ENCODE results near the gene ARHGAP9.
A peak's percentile ranks its signal among the peaks of the same experiment; 100 is the strongest.
"Not testable (repeated sequence)": the region's sequence is repeated elsewhere in the genome, so short reads cannot be mapped to it uniquely, and the experiment has no call there.

Gene ARHGAP9

DNA sequence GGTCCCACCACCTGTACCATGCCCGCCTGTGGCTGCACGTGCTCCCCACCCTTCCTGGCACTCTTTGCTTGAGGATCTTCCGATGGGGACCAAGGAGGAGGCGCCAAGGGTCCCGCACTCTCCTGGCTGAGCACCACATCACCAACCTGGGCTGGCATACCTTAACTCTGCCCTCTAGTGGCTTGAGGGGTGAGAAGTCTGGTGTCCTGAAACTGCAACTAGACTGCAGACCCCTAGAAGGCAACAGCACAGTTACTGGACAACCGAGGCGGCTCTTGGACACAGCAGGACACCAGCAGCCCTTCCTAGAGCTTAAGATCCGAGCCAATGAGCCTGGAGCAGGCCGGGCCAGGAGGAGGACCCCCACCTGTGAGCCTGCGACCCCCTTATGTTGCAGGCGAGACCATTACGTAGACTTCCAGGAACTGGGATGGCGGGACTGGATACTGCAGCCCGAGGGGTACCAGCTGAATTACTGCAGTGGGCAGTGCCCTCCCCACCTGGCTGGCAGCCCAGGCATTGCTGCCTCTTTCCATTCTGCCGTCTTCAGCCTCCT, 23.4 kb downstream of the ARHGAP9 start:
- DNase-seq, result no peak

DNA sequence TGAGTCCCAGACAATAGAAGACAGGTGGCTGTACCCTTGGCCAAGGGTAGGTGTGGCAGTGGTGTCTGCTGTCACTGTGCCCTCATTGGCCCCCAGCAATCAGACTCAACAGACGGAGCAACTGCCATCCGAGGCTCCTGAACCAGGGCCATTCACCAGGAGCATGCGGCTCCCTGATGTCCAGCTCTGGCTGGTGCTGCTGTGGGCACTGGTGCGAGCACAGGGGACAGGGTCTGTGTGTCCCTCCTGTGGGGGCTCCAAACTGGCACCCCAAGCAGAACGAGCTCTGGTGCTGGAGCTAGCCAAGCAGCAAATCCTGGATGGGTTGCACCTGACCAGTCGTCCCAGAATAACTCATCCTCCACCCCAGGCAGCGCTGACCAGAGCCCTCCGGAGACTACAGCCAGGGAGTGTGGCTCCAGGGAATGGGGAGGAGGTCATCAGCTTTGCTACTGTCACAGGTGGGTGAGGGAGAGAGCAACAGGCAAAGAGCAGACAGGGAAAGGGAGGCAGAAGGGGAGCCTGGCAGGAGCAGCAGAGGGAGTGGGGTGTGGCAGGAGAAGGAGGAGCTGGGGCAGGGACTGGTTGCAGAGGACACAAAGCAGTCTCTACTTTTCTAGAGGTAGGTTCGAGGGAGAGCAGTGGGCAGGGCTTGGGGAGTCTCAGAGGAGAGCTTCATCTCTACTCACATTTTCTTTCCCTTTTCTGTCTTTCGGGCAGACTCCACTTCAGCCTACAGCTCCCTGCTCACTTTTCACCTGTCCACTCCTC, 24.1 kb downstream of the ARHGAP9 start:
- DNase-seq, result no peak

DNA sequence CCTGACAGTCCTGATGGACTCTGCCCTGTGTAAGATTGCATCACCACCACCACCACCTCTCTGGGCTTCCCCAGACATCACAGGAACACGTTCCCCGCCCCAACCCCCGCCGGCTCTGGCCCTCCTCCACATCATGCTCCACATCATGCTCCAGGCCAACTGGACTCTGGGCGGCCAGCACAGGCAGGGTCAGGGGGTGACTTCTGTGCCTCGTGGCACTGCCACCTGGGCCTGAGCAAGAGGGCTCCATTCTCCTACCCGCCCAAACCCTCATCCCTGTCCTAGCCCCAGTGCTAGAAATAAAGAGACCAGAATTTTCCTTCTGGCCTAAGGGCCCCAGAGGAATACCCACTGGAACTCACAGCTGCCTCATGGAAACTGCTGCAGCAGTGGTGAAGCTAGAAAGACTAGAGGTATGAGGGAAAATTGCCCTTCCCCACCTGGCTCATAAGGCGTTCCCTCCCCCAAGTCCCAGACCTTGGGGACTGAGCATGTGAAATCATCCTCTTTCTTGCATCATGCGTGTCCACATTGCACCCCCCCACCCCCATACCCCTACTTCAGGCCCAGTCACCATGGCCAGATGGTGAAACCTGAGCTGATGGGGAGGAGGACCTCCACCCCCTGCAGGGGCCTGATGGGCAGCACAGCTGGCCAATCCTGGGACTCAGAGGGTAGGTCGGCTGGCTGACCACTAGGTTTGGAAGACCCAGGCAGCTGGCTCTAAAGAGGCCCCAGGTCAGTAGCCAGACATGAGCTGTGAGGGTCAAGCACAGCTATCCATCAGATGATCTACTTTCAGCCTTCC, 24.9 kb downstream of the ARHGAP9 start, which contains the start of gene INHBE:
TSS of gene INHBE (plus strand) at position 742 of the 808 bp plus-strand sequence. CDS start 230 bp downstream, outside the sequence.
- DNase-seq, result no peak

GRCh38 chr12:57454213-57454565, 25.5 kb downstream of the ARHGAP9 start:
- no peak for DNase-seq

- peak; percentile 58 for DNase-seq
Measured at GRCh38 chr12:57452937-57453509, 26.6 kb downstream of the ARHGAP9 start.

DNA sequence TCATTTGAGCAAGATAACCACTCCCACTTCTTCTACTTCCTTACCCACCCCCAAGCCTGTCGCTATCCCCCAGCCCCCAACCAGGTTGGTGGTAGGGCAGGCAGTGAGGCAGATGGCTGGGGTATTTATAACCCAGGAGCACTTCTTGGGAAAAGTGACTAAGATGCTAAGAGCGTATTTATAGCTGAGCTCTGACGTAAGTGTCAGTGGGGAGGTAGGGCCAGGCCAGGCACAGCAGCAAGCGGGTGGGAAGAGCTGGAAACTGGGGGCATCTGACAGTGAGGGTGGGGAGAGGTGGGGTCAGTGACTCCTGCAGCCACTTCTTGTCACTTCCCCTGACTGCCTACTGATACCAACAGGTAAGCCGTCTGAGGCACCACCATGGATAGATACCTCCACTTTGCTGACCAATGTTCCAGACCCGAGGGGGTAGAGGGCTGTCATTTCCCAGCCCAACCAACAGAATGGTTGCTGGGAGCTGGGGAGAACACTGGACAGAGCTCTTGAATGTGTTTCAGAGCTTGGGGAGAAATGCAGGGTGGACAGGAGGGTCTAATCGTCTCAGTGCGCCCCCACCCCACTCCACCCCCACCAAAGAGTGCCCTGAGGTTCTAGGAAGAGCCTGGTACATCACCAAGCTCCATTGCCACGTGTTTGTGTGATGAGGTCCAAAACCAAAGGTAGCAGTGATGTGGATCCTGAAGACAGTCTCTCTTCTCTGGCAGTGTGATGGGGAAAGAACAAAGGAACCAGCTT, 27.3 kb downstream of the ARHGAP9 start:
- no peak for DNase-seq

DNA sequence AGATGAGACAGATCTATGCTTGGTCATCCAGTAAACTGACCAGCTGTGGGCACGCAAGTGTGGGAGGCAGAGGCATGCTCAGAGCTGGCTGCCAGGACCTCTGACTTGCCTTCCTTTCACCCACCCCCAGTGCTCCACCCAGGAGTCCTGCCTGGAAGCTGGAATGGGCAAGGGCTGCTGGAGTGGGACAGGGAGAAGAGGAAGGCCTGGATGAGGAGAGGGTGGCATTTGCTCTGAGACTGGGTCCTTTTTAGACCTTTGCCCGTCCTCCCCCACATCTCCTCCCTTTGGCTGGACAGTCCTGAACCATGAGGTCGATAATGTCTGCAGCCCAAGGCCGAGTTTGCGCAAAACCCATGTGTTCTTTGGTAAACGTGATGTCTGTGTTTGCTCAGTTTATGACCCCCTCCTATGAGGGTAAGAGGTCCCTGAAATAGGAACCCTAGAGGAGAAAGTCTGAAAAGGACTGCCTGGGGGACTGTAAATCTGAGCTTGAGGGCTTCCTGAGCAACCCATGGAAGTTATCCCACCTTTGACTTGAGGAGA, 28.4 kb downstream of the ARHGAP9 start:
- DNase-seq, result no peak

GRCh38 chr12:57450057-57450456, 29.6 kb downstream of the ARHGAP9 start:
- no peak for DNase-seq

DNA sequence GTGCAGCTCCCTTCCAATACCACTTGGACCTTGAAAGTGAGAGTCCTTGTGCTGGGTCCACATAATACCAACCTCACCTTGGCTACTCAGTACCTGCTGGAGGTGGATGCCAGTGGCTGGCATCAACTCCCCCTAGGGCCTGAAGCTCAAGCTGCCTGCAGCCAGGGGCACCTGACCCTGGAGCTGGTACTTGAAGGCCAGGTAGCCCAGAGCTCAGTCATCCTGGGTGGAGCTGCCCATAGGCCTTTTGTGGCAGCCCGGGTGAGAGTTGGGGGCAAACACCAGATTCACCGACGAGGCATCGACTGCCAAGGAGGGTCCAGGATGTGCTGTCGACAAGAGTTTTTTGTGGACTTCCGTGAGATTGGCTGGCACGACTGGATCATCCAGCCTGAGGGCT, 30.3 kb downstream of the ARHGAP9 start:
- no peak for DNase-seq

DNA sequence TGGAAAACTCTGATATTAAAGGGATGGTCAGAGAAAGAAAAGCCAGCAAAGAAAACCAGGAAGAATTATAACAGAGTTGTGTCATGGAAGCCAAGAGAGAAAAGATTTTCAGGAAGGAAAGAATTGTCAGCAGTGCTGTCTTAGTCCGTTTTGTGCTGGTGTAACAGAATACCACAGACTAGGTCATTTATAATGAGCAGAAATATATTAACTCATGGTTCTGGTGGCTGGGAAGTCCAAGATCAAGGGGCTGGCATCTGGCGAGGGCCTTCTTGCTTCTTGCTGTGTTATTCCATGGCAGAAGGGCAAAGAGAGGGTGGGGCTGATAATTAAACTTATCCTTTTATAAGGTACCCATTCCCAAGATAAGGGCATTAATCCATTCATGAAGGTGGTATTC, 31.0 kb downstream of the ARHGAP9 start:
- DNase-seq, result no peak

DNA sequence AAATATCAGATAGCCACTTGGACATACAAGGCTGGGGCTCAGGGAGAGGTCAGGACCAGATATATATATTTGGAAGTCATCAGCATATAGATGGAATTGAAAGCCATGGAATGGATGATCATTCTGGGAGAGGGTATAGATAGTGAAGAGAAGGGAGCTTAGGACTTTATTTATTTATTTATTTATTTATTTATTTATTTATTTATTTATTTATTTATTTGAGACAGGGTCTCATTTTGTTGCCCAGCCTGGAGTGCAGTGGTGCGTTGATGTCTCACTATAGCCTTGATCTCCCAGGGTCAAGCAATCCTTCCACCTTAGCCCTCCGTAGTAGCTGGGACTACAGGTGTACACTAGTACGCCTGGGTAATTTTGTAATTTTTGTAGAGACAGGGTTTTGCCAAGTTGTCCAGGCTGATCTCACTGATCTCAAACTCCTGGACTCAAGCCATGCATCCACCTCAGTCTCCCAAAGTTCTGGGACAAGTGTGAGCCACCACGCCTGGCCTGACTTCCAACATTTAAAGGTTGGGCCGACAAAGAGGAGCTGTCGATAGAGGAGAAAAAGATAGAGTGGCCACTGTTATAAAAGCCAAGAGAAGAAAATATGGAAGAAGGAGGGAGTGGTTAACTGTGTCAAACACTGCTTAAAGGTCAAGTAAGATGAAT, 33.2 kb downstream of the ARHGAP9 start:
- no peak for DNase-seq

DNA sequence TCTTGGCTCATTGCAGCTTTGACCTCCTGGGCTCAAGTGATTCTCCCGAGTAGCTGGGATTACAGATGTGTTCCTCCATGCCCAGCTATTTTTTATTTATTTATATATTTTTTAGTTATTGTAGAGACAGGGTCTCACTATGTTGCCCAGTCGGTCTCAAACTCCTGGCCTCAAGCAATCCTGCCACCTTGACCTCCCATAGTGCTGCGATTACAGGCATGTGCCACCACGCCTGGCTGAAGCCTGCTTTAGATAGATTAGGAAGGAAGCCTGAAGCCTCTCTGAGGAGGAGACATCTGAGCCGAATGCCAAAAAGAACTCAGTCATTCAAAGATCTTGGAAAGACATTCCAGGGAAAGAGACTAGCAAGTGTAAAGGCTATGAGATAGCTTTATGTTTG, 34.9 kb downstream of the ARHGAP9 start:
- no peak for DNase-seq

GRCh38 chr12:57444337-57444736, 35.3 kb downstream of the ARHGAP9 start:
- not testable (repeated sequence) for DNase-seq

DNA sequence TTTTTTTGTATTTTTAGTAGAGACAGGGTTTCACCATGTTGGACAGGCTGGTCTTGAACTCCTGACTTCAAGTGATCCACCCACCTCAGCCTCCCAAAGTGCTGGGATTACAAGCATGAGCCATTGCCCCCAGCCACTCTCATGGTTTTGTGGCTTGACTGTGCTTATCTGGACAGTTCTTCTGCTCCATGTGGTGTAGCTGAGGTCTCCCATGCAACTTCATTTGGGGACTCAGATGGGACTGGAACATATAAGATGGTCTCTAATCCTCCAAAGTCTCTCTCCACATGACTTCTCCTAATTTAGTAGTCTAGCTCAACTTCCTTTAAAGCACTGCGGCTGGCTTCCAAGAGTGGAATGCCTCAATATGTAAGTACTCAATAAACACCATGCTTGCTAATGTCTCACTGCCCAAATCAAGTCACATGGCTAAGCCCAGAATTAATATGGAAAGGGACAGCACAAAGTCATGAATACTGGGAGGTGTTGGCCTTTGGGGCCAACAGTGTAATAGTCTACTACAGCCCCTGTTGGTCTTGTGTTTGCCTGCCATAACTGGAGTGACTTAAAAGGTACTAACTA, 37.7 kb downstream of the ARHGAP9 start:
- DNase-seq, result no peak

DNA sequence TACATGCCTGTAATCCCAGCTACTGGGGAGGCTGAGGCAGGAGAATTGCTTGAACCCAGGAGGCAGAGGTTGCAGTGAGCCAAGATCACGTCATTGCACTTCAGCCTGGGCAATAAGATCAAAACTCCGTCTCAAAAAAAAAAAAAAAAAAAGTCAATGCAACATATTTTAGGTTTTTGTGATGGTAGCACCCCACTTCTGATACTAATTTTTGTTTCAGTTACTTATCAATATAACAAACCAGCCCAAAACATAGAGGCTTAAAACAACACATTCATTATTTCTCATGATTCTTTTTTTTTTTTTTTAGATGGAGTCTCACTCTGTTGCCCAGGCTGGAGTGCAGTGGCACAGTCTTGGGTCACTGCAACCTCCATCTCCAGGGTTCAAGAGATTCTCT, 38.3 kb downstream of the ARHGAP9 start:
- not testable (repeated sequence) for DNase-seq

- DNase-seq, result no peak
Measured at GRCh38 chr12:57439762-57440266, 39.9 kb downstream of the ARHGAP9 start.

- DNase-seq, result no peak
Measured at GRCh38 chr12:57438400-57438799, 41.3 kb downstream of the ARHGAP9 start.

GRCh38 chr12:57435293-57435692, 44.4 kb downstream of the ARHGAP9 start:
- DNase-seq, result no peak

DNA sequence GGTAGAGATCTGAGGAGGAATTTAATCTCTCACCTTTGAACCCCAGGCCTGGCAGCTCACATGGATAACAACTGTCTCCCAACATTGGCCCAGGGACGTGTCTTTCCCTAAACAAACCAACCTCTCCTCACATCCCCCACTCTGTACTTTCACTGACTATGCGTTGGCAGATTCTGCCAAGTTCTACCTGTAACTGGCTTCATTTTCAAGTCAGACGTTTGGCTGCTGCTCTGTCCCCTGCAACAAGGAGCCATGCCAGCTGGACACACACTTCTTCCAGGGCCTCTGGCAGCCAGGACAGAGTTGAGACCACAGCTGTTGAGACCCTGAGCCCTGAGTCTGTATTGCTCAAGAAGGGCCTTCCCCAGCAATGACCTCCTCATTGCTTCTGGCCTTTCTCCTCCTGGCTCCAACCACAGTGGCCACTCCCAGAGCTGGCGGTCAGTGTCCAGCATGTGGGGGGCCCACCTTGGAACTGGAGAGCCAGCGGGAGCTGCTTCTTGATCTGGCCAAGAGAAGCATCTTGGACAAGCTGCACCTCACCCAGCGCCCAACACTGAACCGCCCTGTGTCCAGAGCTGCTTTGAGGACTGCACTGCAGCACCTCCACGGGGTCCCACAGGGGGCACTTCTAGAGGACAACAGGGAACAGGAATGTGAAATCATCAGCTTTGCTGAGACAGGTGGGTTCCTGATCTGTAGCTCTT, 45.0 kb downstream of the ARHGAP9 start, which contains the start of gene INHBC:
TSS of gene INHBC (plus strand) at position 268 of the 707 bp plus-strand sequence. CDS start at position 371, 103 bp downstream.
- no peak for DNase-seq

- no peak for DNase-seq
Measured at GRCh38 chr12:57433370-57433769, 46.3 kb downstream of the ARHGAP9 start.

Data from stimulated activated CD4-positive, alpha-beta T cell treated with anti-CD3 and anti-CD28 coated beads, Interleukin-4, amount 100 ng/mL, for 1 hour (primary cell).